Fibroblast of mammary gland (primary cell): ENCODE data around the gene PTGES.
A peak's percentile ranks its signal among the peaks of the same experiment; 100 is the strongest.

Experiments used
- DNase-seq: peaks from one replicate; pipeline ENCODE4 v3.0.0-alpha.2; 2010; ENCODE audit warnings: low read depth
- H3K4me3 ChIP-seq: 2 replicates; pipeline ENCODE4 v1.5.1; 2011; ENCODE audit warnings: low read depth, mild to moderate bottlenecking, low read length, moderate library complexity; ENCODE audit not compliant: control insufficient read depth
- TF ChIP-seq, protein P1 (sequence below): conservative IDR thresholded peaks from 2 replicates; pipeline ENCODE4 v1.5.1; 2011; ENCODE audit warnings: low read depth, low read length, inconsistent platforms; ENCODE audit not compliant: control insufficient read depth, insufficient read depth

Gene PTGES

DNA sequence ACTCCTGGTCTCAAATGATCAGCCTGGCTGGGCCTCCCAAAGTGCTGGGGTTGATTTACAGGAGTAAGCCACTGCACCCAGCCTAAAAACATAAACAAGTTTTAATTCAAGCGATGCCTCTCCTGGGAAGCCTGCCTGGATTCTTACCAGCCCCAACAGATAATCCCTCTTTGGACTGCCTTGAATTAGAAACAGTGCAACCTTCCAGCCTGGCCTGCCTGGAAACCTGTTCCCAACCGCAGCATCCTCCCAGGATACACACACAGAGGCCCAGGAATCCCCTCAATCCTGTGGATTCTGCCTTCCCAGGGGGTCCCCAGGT is 19.2 kb downstream of the PTGES start:
- DNase-seq: no peak
- no peak overlapping the region for H3K4me3 ChIP-seq
- TF ChIP-seq, protein P1, sequence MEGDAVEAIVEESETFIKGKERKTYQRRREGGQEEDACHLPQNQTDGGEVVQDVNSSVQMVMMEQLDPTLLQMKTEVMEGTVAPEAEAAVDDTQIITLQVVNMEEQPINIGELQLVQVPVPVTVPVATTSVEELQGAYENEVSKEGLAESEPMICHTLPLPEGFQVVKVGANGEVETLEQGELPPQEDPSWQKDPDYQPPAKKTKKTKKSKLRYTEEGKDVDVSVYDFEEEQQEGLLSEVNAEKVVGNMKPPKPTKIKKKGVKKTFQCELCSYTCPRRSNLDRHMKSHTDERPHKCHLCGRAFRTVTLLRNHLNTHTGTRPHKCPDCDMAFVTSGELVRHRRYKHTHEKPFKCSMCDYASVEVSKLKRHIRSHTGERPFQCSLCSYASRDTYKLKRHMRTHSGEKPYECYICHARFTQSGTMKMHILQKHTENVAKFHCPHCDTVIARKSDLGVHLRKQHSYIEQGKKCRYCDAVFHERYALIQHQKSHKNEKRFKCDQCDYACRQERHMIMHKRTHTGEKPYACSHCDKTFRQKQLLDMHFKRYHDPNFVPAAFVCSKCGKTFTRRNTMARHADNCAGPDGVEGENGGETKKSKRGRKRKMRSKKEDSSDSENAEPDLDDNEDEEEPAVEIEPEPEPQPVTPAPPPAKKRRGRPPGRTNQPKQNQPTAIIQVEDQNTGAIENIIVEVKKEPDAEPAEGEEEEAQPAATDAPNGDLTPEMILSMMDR: no peak

DNA sequence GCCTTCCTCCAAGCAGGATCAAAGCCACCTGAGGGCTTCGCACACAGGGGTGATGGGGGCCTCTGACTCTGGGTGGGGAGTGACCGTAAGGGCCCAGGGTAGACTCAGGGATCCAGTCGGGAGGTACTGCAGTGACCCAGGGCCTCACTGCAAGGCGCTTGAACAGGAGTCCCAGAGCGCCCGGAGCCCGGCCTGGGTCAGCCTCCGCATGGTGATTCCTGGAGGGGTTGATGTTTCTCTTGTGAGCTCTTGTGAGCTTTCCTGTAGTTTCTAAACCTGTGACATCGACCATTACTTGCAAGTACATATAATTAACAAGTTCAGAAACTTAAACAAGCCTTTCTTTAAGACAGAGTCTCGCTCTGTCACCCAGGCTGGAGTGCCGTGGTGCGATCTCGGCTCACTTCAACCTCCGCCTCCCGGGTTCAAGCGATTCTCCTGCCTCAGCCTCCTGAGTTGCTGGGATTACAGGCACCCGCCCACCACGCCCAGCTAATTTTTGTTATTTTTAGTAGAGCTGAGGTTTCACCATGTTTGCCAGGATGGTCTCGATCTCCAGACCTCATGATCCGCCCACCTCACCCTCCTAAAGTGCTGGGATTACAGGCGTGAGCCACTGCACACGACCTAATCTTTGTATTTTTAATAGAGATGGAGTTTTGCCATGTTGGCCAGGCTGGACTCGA is 19.8 kb downstream of the PTGES start:
- DNase-seq: no peak
- TF ChIP-seq, protein P1: no peak
- H3K4me3 ChIP-seq: no peak overlapping the region

DNA sequence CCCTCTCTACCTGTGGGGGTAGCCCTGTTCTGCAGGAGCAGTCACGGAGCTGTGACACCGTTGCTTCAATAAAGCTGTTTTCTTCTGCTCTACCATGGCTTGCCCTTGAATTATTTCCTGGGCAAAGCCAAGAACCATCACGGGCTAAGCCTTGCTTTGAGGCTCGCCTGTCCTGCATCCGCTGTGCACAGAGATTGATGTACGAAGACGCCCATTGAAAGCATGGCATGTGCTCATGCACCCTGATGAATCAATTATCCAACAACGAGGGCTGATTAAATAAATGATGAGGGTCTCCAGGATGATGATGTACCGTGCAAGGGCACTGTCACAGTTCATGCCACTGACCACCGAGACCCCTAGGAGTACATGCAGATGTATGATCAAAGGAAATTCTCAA is 20.7 kb downstream of the PTGES start:
- TF ChIP-seq, protein P1: no peak
- H3K4me3 ChIP-seq: no peak overlapping the region
- DNase-seq: no peak

DNA sequence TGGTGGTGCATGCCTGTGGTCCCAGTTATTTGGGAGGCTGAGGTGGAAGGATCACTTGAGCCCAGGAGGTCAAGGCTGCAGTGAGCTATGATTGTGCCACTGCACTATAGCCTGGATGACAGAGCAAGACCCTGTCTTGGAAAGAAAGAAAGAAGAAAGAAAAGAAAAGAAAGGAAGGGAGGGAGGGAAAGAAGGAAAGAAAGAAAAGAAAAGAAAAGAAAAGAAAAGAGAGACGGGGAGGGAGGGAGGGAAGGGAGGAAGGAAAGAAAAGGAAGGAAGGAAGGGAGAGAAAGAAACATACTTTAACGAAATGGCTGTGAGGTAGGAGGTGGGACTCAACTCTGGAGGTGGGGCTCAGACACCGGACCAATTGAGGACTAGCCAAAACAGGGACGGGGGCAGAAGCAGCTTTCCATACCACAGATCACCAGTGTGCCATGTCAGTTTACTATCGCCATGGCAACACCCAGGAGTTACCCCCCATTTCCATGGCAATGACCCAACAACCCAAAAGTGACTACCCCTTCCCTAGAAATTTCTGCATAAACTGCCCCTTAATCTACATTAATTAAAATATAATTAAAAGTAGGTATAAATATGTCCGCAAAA is 21.3 kb downstream of the PTGES start:
- DNase-seq: no peak
- no peak overlapping the region for H3K4me3 ChIP-seq
- TF ChIP-seq, protein P1: no peak

DNA sequence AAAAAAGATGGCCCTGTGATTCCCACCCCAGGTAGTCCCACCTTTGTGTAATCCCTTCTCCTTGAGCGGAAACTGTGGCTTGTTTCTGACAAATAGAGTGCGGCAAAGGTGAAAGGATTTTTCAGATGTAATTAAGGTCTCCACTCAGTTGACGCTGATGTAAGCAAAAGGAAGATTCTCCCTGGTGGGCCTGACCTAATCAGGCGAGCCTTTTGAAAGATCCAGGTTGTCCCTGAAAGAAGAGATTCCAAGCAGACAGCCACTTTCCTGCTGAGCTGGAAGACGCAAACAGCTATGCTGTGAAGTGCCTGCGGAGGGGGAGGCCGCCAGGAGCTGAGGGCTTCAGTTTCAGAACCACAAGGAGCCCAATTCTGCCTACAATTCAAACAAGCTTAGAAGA is 24.1 kb downstream of the PTGES start:
- TF ChIP-seq, protein P1: no peak
- H3K4me3 ChIP-seq: no peak overlapping the region
- DNase-seq: no peak

DNA sequence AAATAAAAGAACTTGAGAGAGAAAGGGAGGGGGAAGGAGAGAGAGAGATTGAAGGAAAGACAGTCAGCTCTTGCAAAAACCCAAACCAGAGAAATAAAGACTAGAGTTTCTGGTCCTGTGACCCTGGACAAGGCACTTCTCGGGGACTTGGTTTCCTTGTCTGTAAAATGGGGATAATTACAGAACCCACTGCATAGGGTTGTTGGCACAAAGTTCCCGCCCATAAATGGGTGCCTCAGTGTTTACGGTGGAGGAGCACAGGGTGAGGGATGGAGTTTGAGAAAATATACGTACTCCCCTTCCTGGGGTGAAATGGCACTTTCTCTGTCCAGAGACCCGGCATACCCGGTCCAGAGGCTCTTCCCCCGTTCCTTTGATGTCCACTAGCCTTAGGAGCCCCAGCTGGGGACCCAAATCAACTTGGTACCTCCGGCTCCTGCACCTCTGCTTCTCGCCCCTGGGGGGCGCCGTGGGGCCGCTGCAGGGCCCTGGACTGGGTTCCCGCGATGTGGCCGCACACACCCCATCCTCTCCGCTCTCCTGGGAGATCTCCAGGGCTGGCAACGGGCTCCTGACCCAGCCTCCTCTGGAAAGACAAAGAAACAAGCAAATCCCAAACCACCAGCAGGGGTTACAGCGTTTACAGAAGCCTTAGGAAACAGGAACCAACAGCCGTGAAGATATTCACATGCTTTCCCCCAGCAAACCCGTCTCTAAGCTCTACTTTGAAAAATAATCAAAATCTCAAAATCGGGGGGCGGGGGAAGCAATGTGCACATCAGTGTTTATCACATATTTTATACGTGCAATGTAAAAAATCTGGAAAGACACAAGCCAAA is 26.3 kb downstream of the PTGES start:
- TF ChIP-seq, protein P1: peak; percentile 93
- DNase-seq: peak; percentile 83
- H3K4me3 ChIP-seq: no peak overlapping the region
